Coronary artery (tissue), 2 donors: ENCODE data around the gene PLBD2.

Experiments
- DNase-seq: peaks from one replicate; pipeline ENCODE4 v3.0.0-alpha.2; 2017; ENCODE audit warnings: low spot score
- H3K27ac ChIP-seq, 2 donors: fragments of 200-600 bp; sonication (generic); one replicate each; pipeline ENCODE4 v1.5.1; 2016 to 2019
- H3K4me3 ChIP-seq: fragments of 200-600 bp; sonication (generic); 2 replicates; pipeline ENCODE4 v1.5.1; 2016; ENCODE audit warnings: mild to moderate bottlenecking, moderate library complexity
- TF ChIP-seq, protein P1 (sequence below): fragments of 200-600 bp; sonication (generic); IDR thresholded peaks from one replicate; pipeline ENCODE4 v1.5.1; 2019; ENCODE audit warnings: antibody characterized with exemption

Gene PLBD2

DNA sequence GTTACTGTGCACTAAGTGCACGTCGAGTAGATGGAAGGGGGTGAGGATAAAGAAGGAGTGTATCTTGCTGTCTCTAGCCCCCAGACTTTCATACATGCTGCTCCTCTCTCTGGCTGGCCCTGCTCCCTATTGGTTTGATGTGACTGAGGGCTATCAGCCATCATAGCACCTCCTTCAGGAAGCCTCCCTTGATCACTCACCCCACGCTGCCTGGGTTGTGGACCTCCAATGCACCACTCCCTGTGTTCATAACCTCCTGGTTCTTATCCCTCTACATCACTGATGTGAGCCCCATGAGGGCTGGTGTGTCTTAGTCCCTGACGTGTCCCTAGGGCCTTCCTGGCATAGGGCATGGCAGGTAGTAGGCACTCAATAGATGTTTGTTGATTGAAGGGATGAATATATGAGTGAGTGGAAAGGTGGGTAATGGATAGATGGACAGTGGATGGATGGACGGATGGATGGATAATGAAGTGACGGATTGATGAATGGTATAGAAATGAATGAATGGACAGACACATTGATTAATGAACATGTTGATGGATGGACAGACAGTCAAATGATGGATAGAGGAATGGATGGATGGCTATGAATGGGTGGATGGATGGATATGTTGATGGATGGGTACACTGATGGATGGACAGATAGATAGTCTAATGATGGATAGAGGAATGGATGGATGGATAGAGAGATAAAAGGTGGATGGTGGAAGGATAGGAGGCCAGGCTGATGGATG is 78.8 kb downstream of the PLBD2 start:
- Histone ChIP-seq H3K27ac (no peak overlapping the region), H3K4me3 (no peak overlapping the region)
- TF ChIP-seq, protein P1, sequence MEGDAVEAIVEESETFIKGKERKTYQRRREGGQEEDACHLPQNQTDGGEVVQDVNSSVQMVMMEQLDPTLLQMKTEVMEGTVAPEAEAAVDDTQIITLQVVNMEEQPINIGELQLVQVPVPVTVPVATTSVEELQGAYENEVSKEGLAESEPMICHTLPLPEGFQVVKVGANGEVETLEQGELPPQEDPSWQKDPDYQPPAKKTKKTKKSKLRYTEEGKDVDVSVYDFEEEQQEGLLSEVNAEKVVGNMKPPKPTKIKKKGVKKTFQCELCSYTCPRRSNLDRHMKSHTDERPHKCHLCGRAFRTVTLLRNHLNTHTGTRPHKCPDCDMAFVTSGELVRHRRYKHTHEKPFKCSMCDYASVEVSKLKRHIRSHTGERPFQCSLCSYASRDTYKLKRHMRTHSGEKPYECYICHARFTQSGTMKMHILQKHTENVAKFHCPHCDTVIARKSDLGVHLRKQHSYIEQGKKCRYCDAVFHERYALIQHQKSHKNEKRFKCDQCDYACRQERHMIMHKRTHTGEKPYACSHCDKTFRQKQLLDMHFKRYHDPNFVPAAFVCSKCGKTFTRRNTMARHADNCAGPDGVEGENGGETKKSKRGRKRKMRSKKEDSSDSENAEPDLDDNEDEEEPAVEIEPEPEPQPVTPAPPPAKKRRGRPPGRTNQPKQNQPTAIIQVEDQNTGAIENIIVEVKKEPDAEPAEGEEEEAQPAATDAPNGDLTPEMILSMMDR: no peak
- no peak for DNase-seq

DNA sequence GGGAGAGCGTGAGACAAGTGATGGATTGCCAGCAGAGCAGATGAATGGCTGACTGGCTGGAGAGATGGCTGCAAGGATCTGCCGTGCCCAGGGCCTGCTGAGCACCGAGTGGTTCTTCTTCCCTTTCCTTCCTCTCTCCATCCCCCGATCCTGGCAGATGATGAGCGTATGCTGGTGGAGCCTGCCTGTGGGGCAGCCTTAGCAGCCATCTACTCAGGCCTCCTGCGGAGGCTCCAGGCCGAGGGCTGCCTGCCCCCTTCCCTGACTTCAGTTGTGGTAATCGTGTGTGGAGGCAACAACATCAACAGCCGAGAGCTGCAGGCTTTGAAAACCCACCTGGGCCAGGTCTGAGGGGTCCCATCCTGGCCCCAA is 79.3 kb downstream of the PLBD2 start:
- DNase-seq: no peak
- Histone ChIP-seq H3K27ac (no peak overlapping the region), H3K4me3 (no peak overlapping the region)
- TF ChIP-seq, protein P1: no peak

GRCh38 chr12:113438523-113439300 is 80.3 kb downstream of the PLBD2 start:
- H3K4me3 ChIP-seq: no peak overlapping the region
- TF ChIP-seq, protein P1: no peak
- DNase-seq: no peak
- H3K27ac ChIP-seq: no peak overlapping the region

DNA sequence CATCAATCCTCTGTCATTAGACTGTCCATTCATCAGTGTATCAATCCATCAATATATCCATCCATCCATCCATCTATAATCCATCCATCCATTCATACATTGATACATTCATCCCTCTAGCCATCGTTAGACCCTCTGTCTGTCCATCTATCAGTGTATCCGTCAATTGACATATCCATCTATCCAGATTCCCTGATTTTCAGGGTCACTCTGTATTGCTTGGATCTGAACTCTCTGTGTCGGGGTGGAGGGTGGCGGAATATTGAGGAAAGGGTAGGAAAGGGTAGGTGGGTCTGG is 80.9 kb downstream of the PLBD2 start:
- TF ChIP-seq, protein P1: no peak
- H3K27ac ChIP-seq: no peak overlapping the region
- H3K4me3 ChIP-seq: no peak overlapping the region
- DNase-seq: no peak

GRCh38 chr12:113439606-113440030 is 81.2 kb downstream of the PLBD2 start:
- no peak for DNase-seq

GRCh38 chr12:113440336-113440735 is 81.9 kb downstream of the PLBD2 start:
- TF ChIP-seq, protein P1: no peak
- Histone ChIP-seq H3K4me3 (no peak overlapping the region), H3K27ac (no peak overlapping the region)
- no peak for DNase-seq

More at GRCh38 chr12:113439606-113440030, 81.2 kb downstream of the PLBD2 start:
- H3K27ac ChIP-seq: no peak overlapping the region
- H3K4me3 ChIP-seq: no peak overlapping the region
- TF ChIP-seq, protein P1: no peak
